WTC11 (cell line): ENCODE measurements around the gene PPP1R26. TPM values are rescaled to one million over a fixed set of nuclear protein-coding genes. Genes with fewer than 3 reads are reported as not detected.
"Not testable (repeated sequence)": the region's sequence is repeated elsewhere in the genome, so short reads cannot be mapped to it uniquely, and the experiment has no call there.

ENCODE experiments used
- ATAC-seq: fragments of 200-7000 bp; cut with Tn5 transposase; 2 replicates; pipeline ENCODE4 v1.10.0; 2021; ENCODE audit warnings: mild to moderate bottlenecking, moderate library complexity
- CTCF ChIA-PET: fragments of 300-600 bp; sonication (Branson Sonifier 250); formaldehyde crosslinking; loops from one replicate; lab custom pipeline; 2021; ENCODE audit warnings: antibody characterized with exemption; lab: Charles Lee
- POLR2A ChIA-PET: fragments of 350-600 bp; sonication (Branson Sonifier 250); formaldehyde crosslinking; loops from one replicate; lab custom pipeline; 2021; ENCODE audit warnings: antibody characterized with exemption; lab: Charles Lee
- DNase-seq: peaks from one replicate; pipeline ENCODE4 v3.0.0; 2021; ENCODE audit warnings: low spot score
- H3K27ac Mint-ChIP-seq: 2 replicates; pipeline ENCODE4 v1.8.0; 2021; ENCODE audit warnings: mixed read lengths
- H3K27me3 Mint-ChIP-seq: 2 replicates; pipeline ENCODE4 v1.8.0; 2021; ENCODE audit warnings: low read depth, mild to moderate bottlenecking, moderate library complexity, mixed read lengths
- H3K36me3 Mint-ChIP-seq: 2 replicates; pipeline ENCODE4 v1.8.0; 2021; ENCODE audit warnings: mixed read lengths
- H3K4me1 Mint-ChIP-seq: 2 replicates; pipeline ENCODE4 v1.8.0; 2022; ENCODE audit warnings: mixed read lengths
- H3K4me3 Mint-ChIP-seq: 2 replicates; pipeline ENCODE4 v1.8.0; 2021; ENCODE audit warnings: mild to moderate bottlenecking, moderate library complexity, mixed read lengths
- H3K9me3 Mint-ChIP-seq: 2 replicates; pipeline ENCODE4 v1.8.0; 2021; ENCODE audit warnings: mixed read lengths
- CBFB ChIP-seq: sonication (generic); formaldehyde crosslinking; IDR thresholded peaks from 2 replicates; pipeline ENCODE4 v1.8.1; 2022; ENCODE audit warnings: mild to moderate bottlenecking, low read depth, missing genetic modification reagents
- CREB1 ChIP-seq: sonication (generic); formaldehyde crosslinking; IDR thresholded peaks from 2 replicates; pipeline ENCODE4 v1.8.0; 2023; ENCODE audit warnings: mild to moderate bottlenecking, missing genetic modification reagents
- ESRRA ChIP-seq: sonication (generic); formaldehyde crosslinking; IDR thresholded peaks from 2 replicates; pipeline ENCODE4 v1.8.1; 2022; ENCODE audit warnings: mild to moderate bottlenecking, missing genetic modification reagents, borderline replicate concordance
- FOXJ3 ChIP-seq: sonication (generic); formaldehyde crosslinking; IDR thresholded peaks from 2 replicates; pipeline ENCODE4 v1.9.0; 2021; ENCODE audit warnings: missing genetic modification reagents, mild to moderate bottlenecking, borderline replicate concordance
- HMGA2 ChIP-seq: fragments of 250-450 bp; sonication (Bioruptor Pico); IDR thresholded peaks from 2 replicates; pipeline ENCODE4 v1.4.0; 2021; ENCODE audit warnings: mild to moderate bottlenecking, moderate library complexity
- IRF2 ChIP-seq: sonication (generic); formaldehyde crosslinking; IDR thresholded peaks from 2 replicates; pipeline ENCODE4 v1.8.0; 2022; ENCODE audit warnings: low read depth, missing genetic modification reagents, borderline replicate concordance
- OVOL2 ChIP-seq: fragments of 250-450 bp; sonication (Bioruptor Pico); IDR thresholded peaks from 2 replicates; pipeline ENCODE4 v1.9.0; 2021; ENCODE audit warnings: mild to moderate bottlenecking, borderline replicate concordance
- SOX15 ChIP-seq: fragments of 250-450 bp; sonication (Bioruptor Pico); IDR thresholded peaks from 2 replicates; pipeline ENCODE4 v1.9.0; 2021; ENCODE audit warnings: mild to moderate bottlenecking
- ZNF263 ChIP-seq: sonication (generic); formaldehyde crosslinking; IDR thresholded peaks from 2 replicates; pipeline ENCODE4 v1.8.1; 2022; ENCODE audit warnings: low read depth, mild to moderate bottlenecking, moderate library complexity, missing genetic modification reagents
- ZNF416 ChIP-seq: fragments of 250-450 bp; sonication (Bioruptor Pico); IDR thresholded peaks from 2 replicates; pipeline ENCODE4 v1.9.0; 2021; ENCODE audit warnings: mild to moderate bottlenecking, inconsistent platforms
- ZNF532 ChIP-seq: fragments of 250-450 bp; sonication (Bioruptor Pico); IDR thresholded peaks from 2 replicates; pipeline ENCODE4 v1.9.0; 2021; ENCODE audit warnings: mild to moderate bottlenecking, borderline replicate concordance
- total RNA-seq: library from RNA; stranded (reverse); gene quantifications from 3 replicates; pipeline ENCODE4 v1.2.3, GENCODE V29; 2021
- TF ChIP-seq, protein P1 (sequence below): sonication (generic); formaldehyde crosslinking; IDR thresholded peaks from 2 replicates; pipeline ENCODE4 v1.8.1; 2023; ENCODE audit warnings: mild to moderate bottlenecking, moderate library complexity, missing genetic modification reagents
- TF ChIP-seq, protein P2 (sequence below): sonication (generic); formaldehyde crosslinking; IDR thresholded peaks from 2 replicates; pipeline ENCODE4 v1.8.1; 2022; ENCODE audit warnings: mild to moderate bottlenecking, moderate library complexity, missing genetic modification reagents

Gene PPP1R26
- total RNA-seq, 1 experiment from 2014 or later, result 44.4 TPM

- Mint-ChIP-seq H3K9me3 (peaks cover 24% of the 10 kb centered on the region), H3K4me1 (no peaks in the 10 kb centered on the region), H3K27me3 (0 out of 2 replicates have a peak, but pooled peaks cover 3% of the 10 kb centered on the region), H3K36me3 (no peaks in the 10 kb centered on the region), H3K27ac (no peak overlapping the region)
- DNase-seq, result no peak
- ATAC-seq, result no peak
- CTCF ChIA-PET, result no interaction called here
- POLR2A ChIA-PET, result no interaction called here
- TF ChIP-seq, protein P1, sequence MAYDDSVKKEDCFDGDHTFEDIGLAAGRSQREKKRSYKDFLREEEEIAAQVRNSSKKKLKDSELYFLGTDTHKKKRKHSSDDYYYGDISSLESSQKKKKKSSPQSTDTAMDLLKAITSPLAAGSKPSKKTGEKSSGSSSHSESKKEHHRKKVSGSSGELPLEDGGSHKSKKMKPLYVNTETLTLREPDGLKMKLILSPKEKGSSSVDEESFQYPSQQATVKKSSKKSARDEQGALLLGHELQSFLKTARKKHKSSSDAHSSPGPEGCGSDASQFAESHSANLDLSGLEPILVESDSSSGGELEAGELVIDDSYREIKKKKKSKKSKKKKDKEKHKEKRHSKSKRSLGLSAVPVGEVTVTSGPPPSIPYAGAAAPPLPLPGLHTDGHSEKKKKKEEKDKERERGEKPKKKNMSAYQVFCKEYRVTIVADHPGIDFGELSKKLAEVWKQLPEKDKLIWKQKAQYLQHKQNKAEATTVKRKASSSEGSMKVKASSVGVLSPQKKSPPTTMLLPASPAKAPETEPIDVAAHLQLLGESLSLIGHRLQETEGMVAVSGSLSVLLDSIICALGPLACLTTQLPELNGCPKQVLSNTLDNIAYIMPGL (CRISPR knock-in tag), result no peak
- TF ChIP-seq, all 79 proteins: peak for 0
- no peak overlapping the region for H3K4me3 Mint-ChIP-seq
These were observed 23.0 kb upstream of the PPP1R26 start for GRCh38 chr9:135456436-135457104.

DNA sequence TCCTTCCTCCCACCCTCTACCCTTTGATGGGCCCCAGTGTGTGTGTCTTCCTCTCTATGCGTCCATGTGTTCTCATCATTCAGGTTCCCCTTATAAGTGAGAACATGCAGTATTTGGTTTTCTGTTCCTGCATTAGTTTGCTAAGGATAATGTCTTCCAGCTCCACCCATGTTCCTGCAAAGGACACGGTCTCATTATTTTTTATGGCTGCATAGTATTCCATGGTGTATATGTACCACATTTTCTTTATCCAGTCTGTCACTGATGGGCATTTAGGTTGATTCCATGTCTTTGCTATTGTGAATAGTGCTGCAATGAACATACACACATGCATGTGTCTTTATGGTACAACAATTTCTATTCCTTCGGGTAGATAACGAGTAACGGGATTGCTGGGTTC lies 21.1 kb upstream of the PPP1R26 start:
- POLR2A ChIA-PET, ATAC-seq, CTCF ChIA-PET, DNase-seq, H3K4me3 Mint-ChIP-seq, H3K27ac Mint-ChIP-seq, H3K27me3 Mint-ChIP-seq, H3K4me1 Mint-ChIP-seq, H3K36me3 Mint-ChIP-seq: not testable (repeated sequence)
- H3K9me3 Mint-ChIP-seq, result peaks cover 21% of the 10 kb centered on the region

DNA sequence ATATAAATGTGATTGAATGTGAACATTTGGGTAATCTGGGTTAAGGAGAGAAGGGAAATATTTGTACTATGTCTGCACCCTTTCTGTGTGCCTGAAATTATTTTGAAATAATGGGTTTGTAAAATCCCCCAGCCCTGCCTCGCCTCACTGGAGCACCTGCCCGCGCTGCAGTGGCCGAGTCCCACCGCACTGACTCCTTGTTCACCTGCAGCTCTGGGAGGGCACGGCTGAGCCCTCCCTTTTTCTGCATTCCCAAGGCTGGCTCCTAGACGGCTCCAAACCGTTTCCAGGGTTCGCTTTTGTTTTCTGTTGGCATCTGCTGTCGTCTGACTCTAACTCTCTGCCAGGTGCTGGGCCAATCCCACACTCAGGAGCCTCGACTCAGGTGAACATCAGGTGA lies 17.6 kb upstream of the PPP1R26 start:
- DNase-seq (no peak), ATAC-seq (no peak)
- no peaks in the 10 kb centered on the region for H3K4me1 Mint-ChIP-seq
- CTCF ChIA-PET, result no interaction called here
- H3K9me3 Mint-ChIP-seq, result peaks cover 5% of the 10 kb centered on the region
- TF ChIP-seq FOXJ3 (CRISPR knock-in tag), result no peak
- no peak for TF ChIP-seq SOX15 (CRISPR knock-in tag)
- TF ChIP-seq ESRRA (CRISPR knock-in tag), result no peak
- no peak for TF ChIP-seq CBFB (CRISPR knock-in tag)
- no peak for TF ChIP-seq IRF2
- TF ChIP-seq HMGA2 (CRISPR knock-in tag), result no peak
- no peak for TF ChIP-seq ZNF416 (CRISPR knock-in tag)
- no peak for TF ChIP-seq OVOL2 (CRISPR knock-in tag)
- TF ChIP-seq CREB1 (CRISPR knock-in tag), result no peak
- TF ChIP-seq, protein P2, sequence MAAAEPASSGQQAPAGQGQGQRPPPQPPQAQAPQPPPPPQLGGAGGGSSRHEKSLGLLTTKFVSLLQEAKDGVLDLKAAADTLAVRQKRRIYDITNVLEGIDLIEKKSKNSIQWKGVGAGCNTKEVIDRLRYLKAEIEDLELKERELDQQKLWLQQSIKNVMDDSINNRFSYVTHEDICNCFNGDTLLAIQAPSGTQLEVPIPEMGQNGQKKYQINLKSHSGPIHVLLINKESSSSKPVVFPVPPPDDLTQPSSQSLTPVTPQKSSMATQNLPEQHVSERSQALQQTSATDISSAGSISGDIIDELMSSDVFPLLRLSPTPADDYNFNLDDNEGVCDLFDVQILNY (CRISPR knock-in tag), result no peak
- no peak for TF ChIP-seq ZNF532
- no peak for TF ChIP-seq ZNF263 (CRISPR knock-in tag)
- TF ChIP-seq, all 79 proteins: peak for 0
- no peaks in the 10 kb centered on the region for H3K27me3 Mint-ChIP-seq
- no peak overlapping the region for H3K4me3 Mint-ChIP-seq
- no peak overlapping the region for H3K27ac Mint-ChIP-seq
- no peaks in the 10 kb centered on the region for H3K36me3 Mint-ChIP-seq
- POLR2A ChIA-PET, result no interaction called here
